CD14-positive monocyte (primary cell): Measurements from ENCODE around the gene RBMS1. TPM values are rescaled to one million over a fixed set of nuclear protein-coding genes. Genes with fewer than 3 reads are reported as not detected.
A peak's percentile ranks its signal among the peaks of the same experiment; 100 is the strongest.

ENCODE experiments used
- DNase-seq, 3 donors: peaks; one replicate each; pipeline ENCODE4 v3.0.0-alpha.2; 2011 to 2022
- H2AFZ ChIP-seq: 2 replicates; pipeline ENCODE4 v1.6.0; 2012; ENCODE audit warnings: mild to moderate bottlenecking, low read depth, low read length, inconsistent platforms; ENCODE audit not compliant: insufficient read depth, poor library complexity, severe bottlenecking
- H3K27ac ChIP-seq, 2 donors: 1 replicate in 1 of 2; 2 replicates in 1 of 2; pipeline ENCODE4 v1.5.1; 2012 to 2013; ENCODE audit warnings: low read length in 2 of 2, control low read depth in 1 of 2, inconsistent platforms in 1 of 2, low read depth in 1 of 2, mild to moderate bottlenecking in 1 of 2
- H3K27me3 ChIP-seq, 2 donors: one replicate each; pipeline versions ENCODE4 v1.6.0 to v1.6.1; 2011 to 2013; ENCODE audit warnings: low read length in 2 of 2; ENCODE audit not compliant: control insufficient read depth in 2 of 2, insufficient read depth in 2 of 2
- H3K36me3 ChIP-seq, 2 donors: replicated peaks in 1 of 2; 1 replicate in 1 of 2; 2 replicates in 1 of 2; pipeline versions ENCODE4 v1.5.1 to v1.6.1; 2012 to 2013; ENCODE audit warnings: low read length in 2 of 2, control low read depth in 1 of 2, inconsistent platforms in 1 of 2, mild to moderate bottlenecking in 1 of 2; ENCODE audit not compliant: insufficient read depth in 2 of 2, control insufficient read depth in 1 of 2
- H3K4me1 ChIP-seq, 2 donors: 1 replicate in 1 of 2; 2 replicates in 1 of 2; pipeline versions ENCODE4 v1.5.1 to v1.6.1; 2012 to 2013; ENCODE audit warnings: low read length in 2 of 2, control low read depth in 1 of 2, inconsistent platforms in 1 of 2, mild to moderate bottlenecking in 1 of 2, moderate library complexity in 1 of 2; ENCODE audit not compliant: insufficient read depth in 2 of 2, control insufficient read depth in 1 of 2
- H3K4me2 ChIP-seq: replicated peaks from 2 replicates; pipeline ENCODE3; 2012; ENCODE audit warnings: low read length, moderate library complexity, mild to moderate bottlenecking; ENCODE audit not compliant: poor library complexity, severe bottlenecking; ENCODE audit errors: extremely low read depth
- H3K4me3 ChIP-seq, 3 experiments: fragments of 200-600 bp in 1 of 3; sonication (generic) in 1 of 3; replicated peaks in 1 of 3; 1 replicate in 2 of 3; 2 replicates in 1 of 3; pipeline ENCODE4 v1.5.1; 2011 to 2013; ENCODE audit warnings: low read length in 3 of 3, mild to moderate bottlenecking in 3 of 3, control low read depth in 2 of 3, low read depth in 2 of 3, inconsistent platforms in 1 of 3, moderate library complexity in 1 of 3
- H3K79me2 ChIP-seq: 2 replicates; pipeline ENCODE4 v1.6.0; 2012; ENCODE audit warnings: mild to moderate bottlenecking, control low read depth, inconsistent platforms, low read length, moderate library complexity; ENCODE audit not compliant: insufficient read depth
- H3K9ac ChIP-seq: 2 replicates; pipeline ENCODE4 v1.6.0; 2017; ENCODE audit warnings: low read length, mild to moderate bottlenecking; ENCODE audit not compliant: insufficient read depth, poor library complexity, severe bottlenecking
- H3K9me3 ChIP-seq, 2 donors: replicated peaks in 1 of 2; 1 replicate in 1 of 2; 2 replicates in 1 of 2; pipeline versions ENCODE4 v1.5.1 to v1.6.1; 2012 to 2013; ENCODE audit warnings: low read length in 2 of 2, control low read depth in 1 of 2; ENCODE audit not compliant: control insufficient read depth in 1 of 2, insufficient read depth in 1 of 2
- H4K20me1 ChIP-seq: 2 replicates; pipeline ENCODE4 v1.6.0; 2012; ENCODE audit warnings: mild to moderate bottlenecking, low read length, control low read depth, moderate library complexity; ENCODE audit not compliant: insufficient read depth
- H3K27ac Mint-ChIP-seq, 7 donors: one replicate each; pipeline ENCODE4 v1.8.0; 2020; ENCODE audit warnings: mild to moderate bottlenecking in 7 of 7, mixed read lengths in 7 of 7, moderate library complexity in 6 of 7, inconsistent platforms in 2 of 7
- H3K27me3 Mint-ChIP-seq, 3 donors: one replicate each; pipeline ENCODE4 v1.8.0; 2021 to 2022; ENCODE audit warnings: low read depth in 3 of 3, mild to moderate bottlenecking in 3 of 3, mixed read lengths in 3 of 3, moderate library complexity in 3 of 3, inconsistent platforms in 1 of 3
- H3K36me3 Mint-ChIP-seq, 2 donors: one replicate each; pipeline ENCODE4 v1.8.0; 2020; ENCODE audit warnings: mixed read lengths in 2 of 2, inconsistent platforms in 1 of 2, mild to moderate bottlenecking in 1 of 2
- H3K4me1 Mint-ChIP-seq: one replicate; pipeline ENCODE4 v1.8.0; 2020; ENCODE audit warnings: mild to moderate bottlenecking, mixed read lengths
- H3K4me3 Mint-ChIP-seq, 2 donors: one replicate each; pipeline ENCODE4 v1.8.0; 2020; ENCODE audit warnings: mild to moderate bottlenecking in 2 of 2, mixed read lengths in 2 of 2, moderate library complexity in 1 of 2
- H3K9me3 Mint-ChIP-seq, 7 donors: one replicate each; pipeline ENCODE4 v1.8.0; 2020 to 2022; ENCODE audit warnings: mixed read lengths in 7 of 7, mild to moderate bottlenecking in 6 of 7, moderate library complexity in 6 of 7, inconsistent platforms in 2 of 7
- CTCF ChIP-seq: fragments of 200-600 bp; IDR thresholded peaks from one replicate; pipeline ENCODE4 v1.8.0; 2022; ENCODE audit warnings: antibody characterized with exemption, mild to moderate bottlenecking
- WGBS: methylation state at CpG from one replicate; pipeline ENCODE4 v1.1.5; 2013; ENCODE audit warnings: missing lambda C conversion rate; ENCODE audit not compliant: insufficient coverage; 5-methylcytosine and 5-hydroxymethylcytosine counted together
- intact Hi-C, 2 donors: fragments of 100-400 bp; cut with micrococcal nuclease; formaldehyde crosslinking; loops; one replicate each; pipeline versions ENCODE4 v1.15.0 to v1.15.1; 2023
- polyA plus RNA-seq, 3 donors: library from polyadenylated mRNA; depleted of rRNA in 1 of 3; unstranded in 2 of 3; stranded (reverse) in 1 of 3; fragments of 300-500 nt in 2 of 3; fragments of >200 nt in 1 of 3; fragmentation: Illumina TruSeq in 2 of 3; gene quantifications; 1 replicate in 2 of 3; 2 replicates in 1 of 3; pipeline ENCODE4 v1.2.3, GENCODE V29; 2012 to 2021

The RBMS1 gene
- polyA plus RNA-seq, 3 donors: 88.2 to 91.2 (median 89.4) TPM

- Mint-ChIP-seq H3K9me3 (no peaks in the 10 kb centered on the region), H3K4me3 (no peak overlapping the region), H3K4me1 (peaks cover 3% of the 10 kb centered on the region), H3K36me3 (peaks cover 81 to 82% of the 10 kb centered on the region in 2 donors), H3K27ac (no peak overlapping the region), H3K27me3 (peaks cover 0 to 2% (median 0%) of the 10 kb centered on the region in 3 donors)
- Histone ChIP-seq H3K4me1 (no peaks in the 10 kb centered on the region), H3K9ac (no peak overlapping the region), H2AFZ (no peak overlapping the region), H3K27me3 (no peaks in the 10 kb centered on the region), H3K4me3 (no peak overlapping the region), H3K36me3 (peaks cover 94 to 97% of the 10 kb centered on the region in 2 donors), H3K9me3 (no peaks in the 10 kb centered on the region), H3K79me2 (no peaks in the 10 kb centered on the region), H3K4me2 (no peak overlapping the region), H4K20me1 (peaks cover 11% of the 10 kb centered on the region), H3K27ac (peak overlapping the region in 1 of 2 donors; percentile 0)
- no peak for TF ChIP-seq CTCF
- intact Hi-C loops: no loop called here
- WGBS: no CpG with 5 or more reads among the region's 2 CpGs
- no peak for DNase-seq
These were observed 211.5 kb downstream of the RBMS1 start for GRCh38 chr2:160282063-160282580.

- no peak overlapping the region for H3K4me3 ChIP-seq
- Mint-ChIP-seq H3K4me1 (peaks cover 3% of the 10 kb centered on the region), H3K4me3 (no peak overlapping the region), H3K9me3 (no peaks in the 10 kb centered on the region), H3K27me3 (peaks cover 0 to 2% (median 0%) of the 10 kb centered on the region in 3 donors), H3K27ac (no peak overlapping the region), H3K36me3 (peaks cover 82 to 83% of the 10 kb centered on the region in 2 donors)
- intact Hi-C loops: no loop called here
- no peak overlapping the region for H3K4me2 ChIP-seq
- H3K27ac ChIP-seq: no peak overlapping the region
- no peaks in the 10 kb centered on the region for H3K27me3 ChIP-seq
- DNase-seq: no peak
- no CpG with 5 or more reads among the region's 1 CpG for WGBS
- H3K9ac ChIP-seq: no peak overlapping the region
- no peaks in the 10 kb centered on the region for H3K79me2 ChIP-seq
- no peak for TF ChIP-seq CTCF
- peaks cover 11% of the 10 kb centered on the region for H4K20me1 ChIP-seq
- no peak overlapping the region for H2AFZ ChIP-seq
- H3K4me1 ChIP-seq: no peaks in the 10 kb centered on the region
- H3K9me3 ChIP-seq: no peaks in the 10 kb centered on the region
- peaks cover 94 to 97% of the 10 kb centered on the region in 2 donors for H3K36me3 ChIP-seq
These were observed 212.4 kb downstream of the RBMS1 start for GRCh38 chr2:160281213-160281612.
